Measurements from ENCODE around the gene VPS41.

Gene VPS41

GRCh38 chr7:38889872-38890432 lies 19.0 kb downstream of the VPS41 start:
- Histone ChIP-seq H2BK5ac (ENCODE audit: low read length) (no peak overlapping the region), H3K14ac (ENCODE audit: low read length) (no peak overlapping the region), H3K4me1 (ENCODE audit: control insufficient read depth in 2 of 2, insufficient read depth in 1 of 2, low read depth in 1 of 2, low read length in 2 of 2) (no peaks in the 10 kb centered on the region), H2BK15ac (ENCODE audit: low read length) (no peak overlapping the region), H3K4ac (ENCODE audit: low read length) (no peak overlapping the region), H2AFZ (ENCODE audit: low read length) (no peak overlapping the region), H4K91ac (ENCODE audit: low read depth, low read length, poor library complexity) (no peak overlapping the region), H3K27ac (replicated peaks; ENCODE audit: low read length) (no peak overlapping the region), H2AK5ac (ENCODE audit: low read depth, low read length) (no peak overlapping the region), H3K79me1 (ENCODE audit: low read depth, low read length) (no peaks in the 10 kb centered on the region), H3K36me3 (replicated peaks in 1 of 2; ENCODE audit: control insufficient read depth in 2 of 2, insufficient read depth in 2 of 2, low read length in 2 of 2) (peaks cover 2 to 12% of the 10 kb centered on the region in 2 donors), H3K9me3 (replicated peaks in 1 of 2; ENCODE audit: control insufficient read depth in 2 of 2, insufficient read depth in 1 of 2, low read depth in 1 of 2, low read length in 2 of 2) (peaks cover 0 to 3% of the 10 kb centered on the region in 2 donors), H3K4me2 (ENCODE audit: insufficient read depth, low read length, poor library complexity, severe bottlenecking) (no peak overlapping the region), H3K4me3 (ENCODE audit: low read length in 2 of 2) (no peak overlapping the region), H3K9ac (ENCODE audit: low read depth, low read length, poor library complexity) (no peak overlapping the region), H4K8ac (ENCODE audit: low read depth, low read length) (no peak overlapping the region), H2BK120ac (ENCODE audit: low read depth, low read length) (no peak overlapping the region), H3K23ac (ENCODE audit: low read depth, low read length, poor library complexity) (no peak overlapping the region), H3K27me3 (ENCODE audit: control insufficient read depth in 3 of 3, insufficient read depth in 3 of 3, low read depth in 1 of 3, low read length in 3 of 3) (no peaks in the 10 kb centered on the region), H3K18ac (ENCODE audit: low read length) (no peak overlapping the region), H2BK12ac (ENCODE audit: low read length) (no peak overlapping the region)
- no CpG with 5 or more reads among the region's 5 CpGs for WGBS, 2 donors (ENCODE audit: extremely low coverage in 2 of 2, insufficient read length in 2 of 2, insufficient replicate concordance in 1 of 2)
- no peak for DNase-seq (ENCODE audit: low spot score)

- Histone ChIP-seq H3K18ac (ENCODE audit: low read length) (no peak overlapping the region), H2BK120ac (ENCODE audit: low read depth, low read length) (no peak overlapping the region), H2BK15ac (ENCODE audit: low read length) (no peak overlapping the region), H3K23ac (ENCODE audit: low read depth, low read length, poor library complexity) (no peak overlapping the region), H2BK12ac (ENCODE audit: low read length) (no peak overlapping the region), H3K14ac (ENCODE audit: low read length) (no peak overlapping the region), H3K9me3 (replicated peaks in 1 of 2; ENCODE audit: control insufficient read depth in 2 of 2, insufficient read depth in 1 of 2, low read depth in 1 of 2, low read length in 2 of 2) (peaks cover 0 to 3% of the 10 kb centered on the region in 2 donors), H2BK5ac (ENCODE audit: low read length) (no peak overlapping the region), H3K9ac (ENCODE audit: low read depth, low read length, poor library complexity) (no peak overlapping the region), H3K27me3 (ENCODE audit: control insufficient read depth in 3 of 3, insufficient read depth in 3 of 3, low read depth in 1 of 3, low read length in 3 of 3) (no peaks in the 10 kb centered on the region), H4K8ac (ENCODE audit: low read depth, low read length) (no peak overlapping the region), H3K79me1 (ENCODE audit: low read depth, low read length) (no peaks in the 10 kb centered on the region), H4K91ac (ENCODE audit: low read depth, low read length, poor library complexity) (no peak overlapping the region), H3K27ac (replicated peaks; ENCODE audit: low read length) (no peak overlapping the region), H3K4me3 (ENCODE audit: low read length in 2 of 2) (no peak overlapping the region), H2AK5ac (ENCODE audit: low read depth, low read length) (no peak overlapping the region), H3K36me3 (replicated peaks in 1 of 2; ENCODE audit: control insufficient read depth in 2 of 2, insufficient read depth in 2 of 2, low read length in 2 of 2) (peaks cover 2 to 6% of the 10 kb centered on the region in 2 donors), H3K4ac (ENCODE audit: low read length) (no peak overlapping the region), H2AFZ (ENCODE audit: low read length) (no peak overlapping the region), H3K4me2 (ENCODE audit: insufficient read depth, low read length, poor library complexity, severe bottlenecking) (no peak overlapping the region), H3K4me1 (ENCODE audit: control insufficient read depth in 2 of 2, insufficient read depth in 1 of 2, low read depth in 1 of 2, low read length in 2 of 2) (no peaks in the 10 kb centered on the region)
- DNase-seq (ENCODE audit: low spot score), result no peak
- no CpG with 5 or more reads among the region's 1 CpG for WGBS, 2 donors (ENCODE audit: extremely low coverage in 2 of 2, insufficient read length in 2 of 2, insufficient replicate concordance in 1 of 2)
Observed at GRCh38 chr7:38889079-38889478, 19.9 kb downstream of the VPS41 start.

- Histone ChIP-seq H3K9ac (ENCODE audit: low read depth, low read length, poor library complexity) (no peak overlapping the region), H2BK12ac (ENCODE audit: low read length) (no peak overlapping the region), H3K36me3 (replicated peaks in 1 of 2; ENCODE audit: control insufficient read depth in 2 of 2, insufficient read depth in 2 of 2, low read length in 2 of 2) (peaks cover 2 to 3% of the 10 kb centered on the region in 2 donors), H3K9me3 (replicated peaks in 1 of 2; ENCODE audit: control insufficient read depth in 2 of 2, insufficient read depth in 1 of 2, low read depth in 1 of 2, low read length in 2 of 2) (peaks cover 2 to 3% of the 10 kb centered on the region in 2 donors), H3K27me3 (ENCODE audit: control insufficient read depth in 3 of 3, insufficient read depth in 3 of 3, low read depth in 1 of 3, low read length in 3 of 3) (no peaks in the 10 kb centered on the region), H4K8ac (ENCODE audit: low read depth, low read length) (no peak overlapping the region), H2BK5ac (ENCODE audit: low read length) (no peak overlapping the region), H4K91ac (ENCODE audit: low read depth, low read length, poor library complexity) (no peak overlapping the region), H3K27ac (replicated peaks; ENCODE audit: low read length) (no peak overlapping the region), H3K4me2 (ENCODE audit: insufficient read depth, low read length, poor library complexity, severe bottlenecking) (no peak overlapping the region), H3K79me1 (ENCODE audit: low read depth, low read length) (no peaks in the 10 kb centered on the region), H2AK5ac (ENCODE audit: low read depth, low read length) (no peak overlapping the region), H3K18ac (ENCODE audit: low read length) (no peak overlapping the region), H2AFZ (ENCODE audit: low read length) (no peak overlapping the region), H3K4me1 (ENCODE audit: control insufficient read depth in 2 of 2, insufficient read depth in 1 of 2, low read depth in 1 of 2, low read length in 2 of 2) (no peaks in the 10 kb centered on the region), H3K23ac (ENCODE audit: low read depth, low read length, poor library complexity) (no peak overlapping the region), H2BK15ac (ENCODE audit: low read length) (no peak overlapping the region), H2BK120ac (ENCODE audit: low read depth, low read length) (no peak overlapping the region), H3K14ac (ENCODE audit: low read length) (no peak overlapping the region), H3K4me3 (ENCODE audit: low read length in 2 of 2) (no peak overlapping the region), H3K4ac (ENCODE audit: low read length) (no peak overlapping the region)
- no CpG with 5 or more reads among the region's 10 CpGs for WGBS, 2 donors (ENCODE audit: extremely low coverage in 2 of 2, insufficient read length in 2 of 2, insufficient replicate concordance in 1 of 2)
- DNase-seq (ENCODE audit: low spot score), result no peak
Observed at GRCh38 chr7:38886265-38886664, 22.7 kb downstream of the VPS41 start.

- Histone ChIP-seq H3K27me3 (ENCODE audit: control insufficient read depth in 3 of 3, insufficient read depth in 3 of 3, low read depth in 1 of 3, low read length in 3 of 3) (no peaks in the 10 kb centered on the region), H3K9ac (ENCODE audit: low read depth, low read length, poor library complexity) (no peak overlapping the region), H4K91ac (ENCODE audit: low read depth, low read length, poor library complexity) (no peak overlapping the region), H3K4ac (ENCODE audit: low read length) (no peak overlapping the region), H2BK12ac (ENCODE audit: low read length) (no peak overlapping the region), H3K4me2 (ENCODE audit: insufficient read depth, low read length, poor library complexity, severe bottlenecking) (no peak overlapping the region), H2AFZ (ENCODE audit: low read length) (no peak overlapping the region), H3K79me1 (ENCODE audit: low read depth, low read length) (no peaks in the 10 kb centered on the region), H3K4me3 (ENCODE audit: low read length in 2 of 2) (no peak overlapping the region), H3K4me1 (ENCODE audit: control insufficient read depth in 2 of 2, insufficient read depth in 1 of 2, low read depth in 1 of 2, low read length in 2 of 2) (no peaks in the 10 kb centered on the region), H3K18ac (ENCODE audit: low read length) (no peak overlapping the region), H3K14ac (ENCODE audit: low read length) (no peak overlapping the region), H2BK120ac (ENCODE audit: low read depth, low read length) (no peak overlapping the region), H3K27ac (replicated peaks; ENCODE audit: low read length) (no peak overlapping the region), H2AK5ac (ENCODE audit: low read depth, low read length) (no peak overlapping the region), H3K36me3 (replicated peaks in 1 of 2; ENCODE audit: control insufficient read depth in 2 of 2, insufficient read depth in 2 of 2, low read length in 2 of 2) (peaks cover 0 to 3% of the 10 kb centered on the region in 2 donors), H3K23ac (ENCODE audit: low read depth, low read length, poor library complexity) (no peak overlapping the region), H4K8ac (ENCODE audit: low read depth, low read length) (no peak overlapping the region), H2BK5ac (ENCODE audit: low read length) (no peak overlapping the region), H3K9me3 (replicated peaks in 1 of 2; ENCODE audit: control insufficient read depth in 2 of 2, insufficient read depth in 1 of 2, low read depth in 1 of 2, low read length in 2 of 2) (peaks cover 2 to 3% of the 10 kb centered on the region in 2 donors), H2BK15ac (ENCODE audit: low read length) (no peak overlapping the region)
- DNase-seq (ENCODE audit: low spot score), result no peak
- WGBS, 2 donors (ENCODE audit: extremely low coverage in 2 of 2, insufficient read length in 2 of 2, insufficient replicate concordance in 1 of 2), result no CpG with 5 or more reads among the region's 1 CpG
Observed at GRCh38 chr7:38883706-38884105, 25.3 kb downstream of the VPS41 start.

All from neuronal stem cell (in vitro differentiated cells).